CD4-positive, alpha-beta T cell treated with Interleukin-15 for 4 hours (primary cell): ENCODE data around the gene SLC44A2.

Source experiments
- DNase-seq: peaks from one replicate; pipeline ENCODE4 v3.0.0-alpha.2; 2020; ENCODE audit warnings: low spot score

Gene SLC44A2

DNA sequence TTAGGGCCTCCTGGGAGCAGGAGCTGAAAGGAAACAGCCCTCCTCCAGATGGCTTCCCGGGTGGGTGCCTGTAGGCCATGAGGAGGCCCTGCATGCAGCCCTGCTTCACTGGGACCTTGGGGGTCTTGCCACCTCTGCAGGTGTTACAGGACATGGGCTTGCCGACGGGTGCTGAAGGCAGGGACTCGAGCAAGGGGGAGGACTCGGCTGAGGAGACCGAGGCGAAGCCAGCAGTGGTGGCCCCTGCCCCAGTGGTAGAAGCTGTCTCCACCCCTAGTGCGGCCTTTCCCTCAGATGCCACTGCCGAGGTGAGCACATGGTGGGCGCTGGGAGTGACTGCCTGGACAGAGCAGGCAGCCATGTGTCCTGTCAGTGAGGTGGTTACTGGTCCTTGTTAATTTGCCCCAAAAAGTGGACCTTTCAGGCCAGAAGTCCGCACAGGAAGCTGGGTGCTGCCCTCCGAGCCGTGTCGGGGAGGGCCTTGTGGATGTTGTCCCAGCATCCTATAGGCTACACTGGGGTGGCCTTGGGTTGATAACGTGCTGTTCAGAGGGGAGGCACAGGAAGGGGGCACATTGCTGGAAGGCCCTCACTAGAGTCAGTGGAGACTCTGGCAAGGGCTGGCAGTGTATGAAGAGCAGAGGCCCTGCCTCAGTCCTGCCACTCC is 57.2 kb downstream of the SLC44A2 start:
- DNase-seq = no peak

DNA sequence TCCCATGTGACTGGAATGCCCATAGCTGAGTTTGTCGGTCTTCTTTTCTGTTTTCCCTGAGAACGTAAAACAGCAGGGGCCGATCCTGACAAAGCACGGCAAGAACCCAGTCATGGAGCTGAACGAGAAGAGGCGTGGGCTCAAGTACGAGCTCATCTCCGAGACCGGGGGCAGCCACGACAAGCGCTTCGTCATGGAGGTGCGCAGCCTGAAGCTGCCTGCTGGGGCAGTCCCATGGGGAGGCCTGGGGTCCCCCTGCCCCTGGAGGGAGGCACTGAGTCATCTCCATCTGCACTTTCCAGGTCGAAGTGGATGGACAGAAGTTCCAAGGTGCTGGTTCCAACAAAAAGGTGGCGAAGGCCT is 57.7 kb downstream of the SLC44A2 start:
- DNase-seq = no peak

DNA sequence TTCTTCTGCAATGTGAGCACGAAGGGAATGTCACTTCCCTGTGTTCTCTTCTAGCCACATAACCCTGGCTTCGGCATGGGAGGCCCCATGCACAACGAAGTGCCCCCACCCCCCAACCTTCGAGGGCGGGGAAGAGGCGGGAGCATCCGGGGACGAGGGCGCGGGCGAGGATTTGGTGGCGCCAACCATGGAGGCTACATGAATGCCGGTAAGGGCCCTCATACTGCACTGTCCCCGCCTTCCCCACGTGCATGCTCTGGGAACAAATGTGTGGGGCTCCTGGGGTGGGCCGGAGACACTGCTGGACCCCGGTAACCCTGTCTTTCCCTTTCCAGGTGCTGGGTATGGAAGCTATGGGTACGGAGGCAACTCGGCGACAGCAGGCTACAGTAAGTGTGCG is 58.2 kb downstream of the SLC44A2 start:
- DNase-seq = no peak

DNA sequence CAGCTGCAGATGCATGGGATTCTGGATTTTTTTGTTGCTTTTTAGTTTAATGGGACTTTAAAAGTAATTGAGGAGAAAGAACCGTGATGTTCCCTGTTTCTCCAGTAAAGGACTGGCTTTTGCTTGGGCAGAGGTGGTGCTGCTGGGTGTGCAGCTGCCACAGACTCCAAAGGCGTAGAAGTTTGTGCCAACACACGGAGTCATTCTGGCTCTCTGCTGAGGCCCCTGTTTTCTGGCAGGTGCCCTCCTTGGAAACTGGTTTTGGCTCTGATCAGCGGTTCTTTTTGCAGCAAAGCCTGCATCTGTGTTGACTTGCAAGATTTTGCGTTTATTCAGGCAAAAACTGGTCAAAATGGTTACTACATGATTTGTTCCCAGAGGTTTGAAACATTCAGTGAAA is 59.9 kb downstream of the SLC44A2 start:
- no peak for DNase-seq

DNA sequence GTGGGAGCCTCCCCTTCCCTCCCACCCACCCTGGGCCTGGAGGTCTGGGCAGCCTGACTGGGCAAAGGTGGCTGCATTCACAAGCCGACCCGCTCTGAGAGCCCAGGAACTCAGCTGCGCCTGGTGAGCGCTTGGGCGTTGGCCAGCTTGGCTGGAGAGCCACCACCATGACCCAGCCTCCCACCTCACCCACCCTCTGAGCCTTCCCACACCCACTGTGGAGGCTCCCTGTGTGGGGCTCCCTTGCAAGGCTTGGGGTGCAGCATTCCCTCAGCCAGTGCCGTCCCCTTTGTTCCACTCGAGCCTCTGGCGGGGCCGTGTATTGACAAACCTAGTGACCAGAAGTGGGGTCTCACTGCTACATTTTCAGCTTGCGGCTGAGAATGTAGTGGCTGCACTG is 60.8 kb downstream of the SLC44A2 start:
- no peak for DNase-seq

DNA sequence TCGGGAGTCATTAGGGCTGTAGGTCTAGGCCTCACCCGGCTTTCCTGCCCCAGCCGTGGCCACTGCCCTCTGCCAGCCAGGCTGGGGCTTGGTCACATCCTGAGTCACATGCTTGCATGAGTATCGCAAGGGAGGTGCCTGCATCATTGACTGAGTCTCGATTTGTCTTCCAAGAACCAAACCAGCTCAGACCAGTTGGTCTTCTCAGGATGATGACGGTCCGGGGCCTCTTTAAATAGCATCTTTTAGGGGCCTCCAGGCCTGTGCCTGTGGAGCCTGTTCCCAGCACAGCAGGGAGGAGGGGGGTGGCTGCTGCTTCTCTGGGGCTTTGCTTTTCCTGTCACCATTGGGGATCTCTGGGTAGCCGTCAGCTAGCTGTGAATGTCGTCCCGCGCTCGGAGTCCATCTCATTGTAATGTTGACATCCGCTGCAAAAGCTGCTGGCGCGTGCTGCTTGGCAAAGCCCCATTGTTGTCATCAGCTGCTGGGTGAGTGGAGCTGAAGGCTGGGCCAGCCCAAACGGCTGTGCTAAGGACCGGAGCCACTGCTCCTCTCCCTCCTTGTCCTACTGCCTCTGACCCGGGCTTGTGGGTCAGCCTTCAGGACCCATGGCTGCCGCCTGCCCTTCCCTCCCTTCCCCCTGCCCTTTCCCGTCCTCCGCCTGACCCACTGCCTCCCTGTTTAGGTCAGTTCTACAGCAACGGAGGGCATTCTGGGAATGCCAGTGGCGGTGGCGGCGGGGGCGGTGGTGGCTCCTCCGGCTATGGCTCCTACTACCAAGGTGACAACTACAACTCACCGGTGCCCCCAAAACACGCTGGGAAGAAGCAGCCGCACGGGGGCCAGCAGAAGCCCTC is 61.5 kb downstream of the SLC44A2 start:
- no peak for DNase-seq

DNA sequence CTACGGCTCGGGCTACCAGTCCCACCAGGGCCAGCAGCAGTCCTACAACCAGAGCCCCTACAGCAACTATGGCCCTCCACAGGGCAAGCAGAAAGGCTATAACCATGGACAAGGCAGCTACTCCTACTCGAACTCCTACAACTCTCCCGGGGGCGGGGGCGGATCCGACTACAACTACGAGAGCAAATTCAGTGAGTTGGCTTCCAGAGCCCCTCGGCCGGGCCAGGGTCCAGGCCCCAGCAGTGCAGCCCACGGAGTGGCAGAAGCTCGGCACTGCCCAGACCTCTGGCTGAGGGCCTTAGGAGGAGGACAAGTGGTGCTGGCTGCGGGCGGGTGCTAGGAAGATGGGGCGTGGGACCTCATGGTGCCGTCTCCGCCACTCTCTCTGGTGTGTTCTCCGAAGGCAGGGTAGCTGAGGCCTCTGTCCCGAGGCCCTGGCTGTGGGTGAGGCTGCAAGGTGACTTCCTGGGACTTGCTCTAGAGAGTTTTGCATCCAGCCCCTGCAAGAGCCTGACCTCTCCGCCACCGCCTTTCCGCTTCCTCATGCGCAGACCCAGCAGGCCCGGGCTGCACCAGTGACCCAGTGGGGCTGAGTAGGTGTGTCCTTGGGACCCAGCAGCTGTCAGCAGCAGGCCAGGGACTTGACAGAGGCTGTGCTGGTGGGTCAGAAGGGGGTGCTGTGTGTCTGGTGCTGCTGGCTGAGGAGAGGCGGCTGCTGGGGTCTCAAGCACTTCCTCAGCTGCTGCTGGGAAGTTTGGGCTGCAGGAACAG is 62.4 kb downstream of the SLC44A2 start:
- no peak for DNase-seq

DNA sequence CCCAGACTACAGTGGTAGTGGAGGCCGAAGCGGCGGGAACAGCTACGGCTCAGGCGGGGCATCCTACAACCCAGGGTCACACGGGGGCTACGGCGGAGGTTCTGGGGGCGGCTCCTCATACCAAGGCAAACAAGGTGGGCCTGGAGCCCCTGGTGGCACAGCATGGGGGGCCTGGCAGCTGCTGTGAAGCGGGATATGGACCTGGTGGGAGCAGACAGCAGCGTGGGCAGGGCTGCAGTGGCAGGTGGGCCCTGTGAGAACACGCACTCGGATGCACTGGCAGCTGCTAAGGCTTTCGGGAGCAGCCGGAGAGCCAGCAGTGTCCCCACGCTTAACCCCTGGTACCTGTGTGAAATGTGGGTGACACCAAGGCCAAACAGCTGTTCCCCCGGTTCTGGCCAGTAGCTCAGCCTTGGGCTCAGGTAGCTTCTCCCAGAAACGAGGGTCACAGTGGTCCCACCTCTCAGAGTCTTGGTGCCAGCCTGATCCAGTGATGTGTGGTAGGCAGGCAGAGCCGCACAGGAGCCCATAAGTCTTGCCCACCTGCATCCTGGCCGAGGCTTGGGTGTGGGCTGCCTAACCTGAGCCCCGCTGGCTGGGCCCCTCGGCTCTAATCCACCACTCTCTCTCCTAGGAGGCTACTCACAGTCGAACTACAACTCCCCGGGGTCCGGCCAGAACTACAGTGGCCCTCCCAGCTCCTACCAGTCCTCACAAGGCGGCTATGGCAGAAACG is 63.4 kb downstream of the SLC44A2 start:
- DNase-seq = no peak

DNA sequence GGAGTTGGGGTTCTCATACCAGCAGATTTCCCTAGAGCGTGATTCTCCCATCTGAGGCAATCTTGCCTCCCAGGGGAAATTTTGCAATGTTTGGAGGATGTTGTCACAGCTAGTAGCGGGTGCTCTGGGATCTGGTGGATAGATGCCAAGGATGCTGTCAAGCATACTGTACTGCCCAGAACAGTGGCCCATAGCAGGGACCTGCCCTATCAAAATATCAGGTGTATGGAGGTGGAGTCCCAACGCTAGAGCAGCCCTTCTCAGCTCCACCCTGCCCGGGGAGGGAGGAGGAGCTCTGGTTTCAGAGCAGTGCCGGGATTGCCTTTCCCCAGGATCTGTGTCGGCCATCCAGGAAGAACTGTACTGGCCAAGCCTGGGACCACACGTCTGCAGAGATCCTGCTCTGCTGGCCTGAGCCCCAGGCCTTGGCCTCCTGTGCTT is 65.0 kb downstream of the SLC44A2 start:
- DNase-seq = no peak

DNA sequence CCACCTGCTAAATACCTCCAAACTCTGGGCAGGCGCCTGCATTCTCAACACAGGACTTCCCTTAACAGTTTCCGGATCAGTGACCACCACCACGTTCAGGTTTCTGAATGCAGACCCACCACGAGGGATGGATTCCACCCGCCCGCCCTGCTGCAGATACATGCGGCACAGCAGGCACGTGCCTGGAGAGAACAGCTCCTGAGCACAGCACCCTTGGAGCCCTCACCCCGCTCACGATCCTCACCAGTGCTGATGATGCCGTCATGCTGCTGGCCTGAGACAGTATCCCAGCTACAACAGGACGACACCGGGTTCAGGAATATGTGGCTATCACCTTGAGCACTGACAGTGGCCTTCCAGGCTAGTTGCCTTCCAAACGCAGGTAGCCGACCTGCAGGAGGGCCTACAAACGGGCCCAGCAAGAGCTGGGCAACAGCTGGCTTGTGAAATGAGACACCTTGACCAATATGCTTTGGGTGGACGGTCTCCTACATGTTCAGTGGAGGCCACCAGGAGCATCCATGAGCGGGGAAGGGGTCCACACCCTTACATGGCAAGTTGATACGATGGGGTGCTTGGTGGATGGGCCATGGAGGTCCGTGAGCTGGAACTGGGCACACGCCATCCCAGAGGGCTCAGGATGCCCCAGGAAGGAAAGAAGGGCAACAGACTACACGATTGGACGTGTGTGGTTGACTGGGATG is 66.0 kb downstream of the SLC44A2 start:
- DNase-seq = no peak

DNA sequence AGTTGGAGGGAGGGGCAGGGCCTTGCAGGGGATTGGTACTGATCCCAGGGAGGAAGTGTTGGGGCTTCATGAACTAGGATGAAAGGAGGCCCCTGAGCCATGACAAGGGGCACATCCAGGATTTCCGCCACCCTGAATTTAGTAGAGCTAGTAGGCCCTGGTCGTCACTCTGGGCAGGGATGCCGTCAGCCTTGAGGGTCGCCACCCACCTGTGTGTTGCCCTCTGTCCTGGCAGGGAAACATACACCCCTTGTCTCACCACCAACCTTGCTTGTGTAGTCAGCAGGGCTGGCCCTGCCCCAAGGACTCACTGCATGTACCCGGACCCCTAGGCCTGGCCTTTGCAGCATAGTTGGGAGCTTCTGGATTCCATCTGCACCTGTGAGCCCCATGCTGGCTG is 66.5 kb downstream of the SLC44A2 start:
- DNase-seq = no peak

DNA sequence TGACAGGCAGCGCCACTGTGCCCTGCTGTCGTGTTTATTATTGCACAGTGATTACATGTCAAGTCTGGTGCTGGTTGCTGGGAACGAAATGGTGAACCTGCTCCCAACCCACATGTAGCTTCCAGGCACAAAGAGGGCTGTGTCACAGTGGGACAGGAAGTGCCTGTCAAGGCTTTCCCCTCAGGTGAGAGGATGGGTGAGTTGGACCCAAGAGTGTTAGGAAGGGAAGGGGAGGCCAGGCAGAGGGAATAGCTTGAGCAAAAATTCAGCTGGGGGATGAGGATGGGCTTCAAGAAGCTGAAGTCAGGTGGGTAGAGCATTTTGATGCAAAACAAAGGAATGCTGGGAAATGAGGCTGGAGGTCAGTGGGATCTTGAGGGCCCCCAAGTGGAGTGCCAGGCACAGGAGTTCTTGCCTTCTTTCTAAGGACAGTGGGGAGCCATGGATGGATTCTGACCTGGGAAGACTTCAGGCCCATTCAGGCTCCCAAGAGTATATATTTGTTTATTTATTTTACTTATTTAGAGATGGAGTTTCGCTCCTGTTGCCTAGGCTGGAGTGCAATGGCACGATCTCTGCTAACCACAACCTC is 67.4 kb downstream of the SLC44A2 start:
- no peak for DNase-seq
